ACHN (cell line): ENCODE results near the gene TBC1D2B.
A peak's percentile ranks its signal among the peaks of the same experiment; 100 is the strongest.
"Not testable (repeated sequence)": the region's sequence is repeated elsewhere in the genome, so short reads cannot be mapped to it uniquely, and the experiment has no call there.

Source experiments
- DNase-seq: peaks from one replicate; pipeline ENCODE4 v3.0.0-alpha.2; 2015
- in situ Hi-C: cut with HindIII; loops from 2 replicates; pipeline ENCODE4 v1.10.0; 2017; ENCODE audit warnings: low sequenced_read_pairs, low pct_ligation_motif_present, low pct_unique_long_range_greater_than_20kb

Gene TBC1D2B

DNA sequence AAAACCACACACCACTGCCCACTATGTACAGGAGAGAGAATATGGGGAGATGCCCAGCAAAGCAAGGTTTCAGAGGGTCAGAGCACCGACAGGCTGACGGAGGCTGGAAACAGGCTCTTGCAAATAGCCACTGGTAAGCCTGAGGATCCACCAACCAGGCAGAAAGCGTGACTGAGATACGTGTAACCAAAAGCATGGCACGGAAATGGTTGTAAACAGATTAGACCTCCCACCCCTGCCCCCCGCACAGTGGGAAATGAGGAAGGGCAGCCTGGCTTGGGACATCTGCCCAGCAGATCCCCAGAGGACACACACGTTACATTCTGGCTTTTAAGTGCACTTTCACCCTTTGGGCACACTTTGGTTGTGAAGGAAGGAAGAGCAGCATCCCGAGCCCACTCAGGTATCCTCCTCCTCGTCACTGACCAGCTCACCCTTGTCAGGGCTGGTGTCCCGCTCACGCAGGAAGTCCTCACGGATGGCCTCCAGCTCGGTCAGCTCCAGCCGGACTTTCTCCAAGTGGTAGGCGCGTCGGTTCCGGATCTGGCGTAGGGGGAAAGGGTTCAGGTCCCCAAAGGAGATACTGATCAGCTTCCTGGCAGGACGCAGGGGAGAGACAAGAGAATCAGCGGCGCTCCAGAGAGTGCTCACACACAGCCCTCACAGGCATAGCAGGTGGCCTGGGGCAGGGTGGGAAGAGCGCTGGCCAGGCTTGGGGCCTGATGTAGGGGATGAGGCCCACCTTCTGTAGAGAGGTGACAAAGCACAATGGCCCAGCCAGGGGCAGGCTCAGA lies 79.6 kb downstream of the TBC1D2B start:
- DNase-seq, in situ Hi-C loops: not testable (repeated sequence)

DNA sequence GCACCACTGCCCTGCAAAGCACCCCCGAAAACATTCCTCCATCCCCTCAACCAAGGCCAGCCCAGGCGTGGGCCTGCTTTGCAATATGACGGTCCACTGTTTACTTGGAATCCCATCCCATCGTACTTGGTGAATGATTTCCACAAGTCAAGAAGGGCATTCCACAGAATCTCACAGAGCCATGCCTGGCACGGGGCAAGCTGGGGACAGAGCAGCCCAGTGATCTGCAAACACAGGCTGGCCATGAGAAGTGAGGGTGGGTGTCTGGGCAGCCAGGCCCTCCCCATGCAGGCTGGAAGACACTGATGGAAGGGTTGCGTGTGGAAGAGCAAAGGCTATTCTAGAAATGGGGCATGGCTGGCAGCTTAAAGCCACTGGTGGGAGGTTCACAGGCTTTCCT lies 80.3 kb downstream of the TBC1D2B start:
- in situ Hi-C loops, DNase-seq: not testable (repeated sequence)

DNA sequence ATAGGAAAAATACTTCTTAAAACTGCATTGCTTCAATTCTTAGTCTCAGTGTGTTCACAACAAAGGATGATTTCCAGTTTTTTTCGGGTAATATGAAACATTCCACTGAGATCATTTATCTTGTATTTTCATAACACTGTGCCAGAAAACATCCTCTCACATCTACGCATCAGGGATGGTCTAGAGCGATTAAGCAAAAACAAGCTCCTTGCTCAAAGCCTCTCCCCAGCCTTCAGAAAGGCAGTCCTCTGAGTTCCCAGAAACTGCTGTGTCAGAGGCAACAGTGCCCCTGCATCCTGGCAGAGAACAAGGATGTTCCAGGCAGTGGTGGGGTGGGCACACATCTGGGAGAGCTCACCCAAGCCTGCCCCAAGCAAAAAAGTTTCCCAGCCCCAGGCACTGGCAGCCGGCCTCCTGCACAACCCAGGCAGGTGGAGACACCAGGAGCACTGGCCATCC lies 80.8 kb downstream of the TBC1D2B start:
- DNase-seq, in situ Hi-C loops: not testable (repeated sequence)

DNA sequence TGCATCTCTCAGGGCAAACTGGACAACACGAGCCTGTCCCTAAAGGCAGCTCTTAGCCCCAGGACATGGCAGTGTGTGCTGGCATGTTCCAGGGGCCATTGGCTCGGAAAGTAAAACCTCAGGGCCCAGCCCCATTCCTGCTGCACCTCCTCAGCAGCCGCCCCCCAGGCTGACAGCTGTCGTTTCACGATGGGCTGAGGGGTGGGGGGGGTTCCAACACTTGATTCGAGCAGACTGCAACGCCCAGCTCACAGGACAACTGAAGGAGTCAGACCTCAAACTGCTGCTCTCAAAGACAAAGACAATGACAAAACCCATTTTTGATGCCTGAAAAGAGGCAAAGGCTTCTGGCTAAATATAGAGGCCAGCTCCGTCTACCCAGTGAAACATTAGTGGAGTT lies 81.3 kb downstream of the TBC1D2B start:
- in situ Hi-C loops, DNase-seq: not testable (repeated sequence)

- DNase-seq, in situ Hi-C loops: not testable (repeated sequence)
These were observed 82.0 kb downstream of the TBC1D2B start for GRCh38 chr15:77995537-77995918.

DNA sequence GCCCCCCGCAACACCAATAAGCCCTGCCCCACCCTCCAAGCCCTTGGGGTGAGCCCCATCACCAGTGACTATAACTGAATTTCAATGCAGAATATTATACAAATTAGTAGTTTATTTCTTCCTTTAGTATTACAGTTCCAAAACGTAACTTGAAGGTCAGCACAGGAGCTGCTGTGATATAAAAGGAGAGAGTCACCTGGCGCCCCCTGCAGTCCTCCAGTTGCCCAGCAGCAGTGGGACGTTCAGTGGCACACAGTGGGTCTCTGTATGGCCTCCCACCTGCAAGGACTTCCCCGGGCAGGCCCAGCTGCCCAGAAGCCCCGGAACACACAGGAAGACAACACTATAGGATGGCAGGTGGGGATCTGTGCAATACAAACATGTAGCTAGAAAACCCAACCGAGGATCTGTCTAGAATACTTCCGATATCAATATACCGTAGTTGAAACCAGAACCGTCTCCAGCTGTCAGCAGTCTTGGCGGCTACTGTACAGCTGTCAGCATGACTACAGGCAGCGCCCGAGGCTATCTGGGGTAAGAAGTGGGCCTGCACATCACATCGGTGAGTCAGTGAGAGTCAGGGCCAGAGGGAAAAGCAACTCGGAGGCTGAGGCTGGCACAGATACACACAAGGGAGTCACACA lies 82.5 kb downstream of the TBC1D2B start:
- DNase-seq: peak; percentile 37
- in situ Hi-C loops: not testable (repeated sequence)

DNA sequence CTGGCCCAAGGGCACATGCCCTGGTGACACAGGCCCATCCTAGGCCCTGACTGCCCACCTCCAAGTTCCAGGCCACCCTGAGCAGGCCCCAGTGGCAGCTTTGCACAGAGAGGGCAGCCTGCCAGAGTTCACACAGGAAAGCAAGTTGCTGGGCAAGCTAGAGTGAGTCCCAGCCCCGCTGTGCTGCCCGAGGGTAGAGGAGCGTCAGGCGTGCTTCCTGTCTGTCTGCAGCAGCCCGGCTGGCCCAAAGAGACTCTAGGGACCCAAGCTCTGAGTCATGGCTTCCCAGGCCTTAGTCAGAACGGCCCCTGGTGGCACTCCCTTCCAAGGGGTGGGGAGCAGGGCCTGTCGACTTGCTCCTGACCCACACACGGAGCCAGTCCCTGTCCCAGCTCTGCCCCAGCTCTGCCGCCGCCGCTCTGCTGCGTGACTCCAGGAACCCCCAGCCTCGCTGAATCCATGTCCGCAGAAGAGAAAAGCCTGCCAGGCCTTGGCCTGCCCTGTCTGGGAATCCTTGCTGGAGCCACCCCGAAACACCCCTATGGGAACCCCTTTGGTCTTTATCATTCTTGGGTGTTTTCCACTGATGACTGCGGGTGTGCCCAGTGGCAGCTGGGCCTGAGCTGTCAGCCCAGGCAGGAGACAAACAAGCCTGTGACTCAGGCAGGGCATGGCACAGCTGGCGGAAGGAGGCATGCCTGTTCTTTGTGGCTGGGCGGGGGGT lies 83.4 kb downstream of the TBC1D2B start:
- peak; percentile 93 for DNase-seq
- in situ Hi-C loops: not testable (repeated sequence)

GRCh38 chr15:77993374-77993911 lies 84.1 kb downstream of the TBC1D2B start:
- in situ Hi-C loops: no loop called here
- DNase-seq: no peak

- no peak for DNase-seq
These were observed 84.9 kb downstream of the TBC1D2B start for GRCh38 chr15:77992356-77993222.

GRCh38 chr15:77991658-77992201 lies 85.8 kb downstream of the TBC1D2B start:
- in situ Hi-C loops, DNase-seq: not testable (repeated sequence)

More at GRCh38 chr15:77992356-77993222, 84.9 kb downstream of the TBC1D2B start:
- in situ Hi-C loops: no loop called here

- no peak for DNase-seq
- in situ Hi-C loops: no loop called here
These were observed 86.5 kb downstream of the TBC1D2B start for GRCh38 chr15:77991029-77991406.

- in situ Hi-C loops: no loop called here
- DNase-seq: no peak
These were observed 88.0 kb downstream of the TBC1D2B start for GRCh38 chr15:77989296-77990143.

GRCh38 chr15:77988347-77989295 lies 88.9 kb downstream of the TBC1D2B start:
- no peak for DNase-seq
- in situ Hi-C loops: no loop called here

DNA sequence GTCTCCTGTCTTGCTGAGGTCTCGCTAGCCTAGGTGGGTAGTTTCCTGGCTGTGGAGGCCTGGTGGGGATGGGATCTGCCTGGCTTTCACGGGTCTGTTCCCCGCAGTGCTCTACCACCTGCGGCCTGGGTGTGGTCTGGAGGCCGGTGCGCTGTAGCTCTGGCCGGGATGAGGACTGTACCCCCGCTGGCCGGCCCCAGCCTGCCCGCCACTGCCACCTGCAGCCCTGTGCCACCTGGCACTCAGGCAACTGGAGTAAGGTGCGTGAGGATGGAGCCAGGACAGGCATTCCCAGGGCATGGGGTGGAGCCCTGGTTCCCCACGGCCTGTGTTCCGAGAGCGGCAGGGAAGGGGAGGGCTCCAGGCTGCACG lies 89.8 kb downstream of the TBC1D2B start:
- DNase-seq, in situ Hi-C loops: not testable (repeated sequence)

DNA sequence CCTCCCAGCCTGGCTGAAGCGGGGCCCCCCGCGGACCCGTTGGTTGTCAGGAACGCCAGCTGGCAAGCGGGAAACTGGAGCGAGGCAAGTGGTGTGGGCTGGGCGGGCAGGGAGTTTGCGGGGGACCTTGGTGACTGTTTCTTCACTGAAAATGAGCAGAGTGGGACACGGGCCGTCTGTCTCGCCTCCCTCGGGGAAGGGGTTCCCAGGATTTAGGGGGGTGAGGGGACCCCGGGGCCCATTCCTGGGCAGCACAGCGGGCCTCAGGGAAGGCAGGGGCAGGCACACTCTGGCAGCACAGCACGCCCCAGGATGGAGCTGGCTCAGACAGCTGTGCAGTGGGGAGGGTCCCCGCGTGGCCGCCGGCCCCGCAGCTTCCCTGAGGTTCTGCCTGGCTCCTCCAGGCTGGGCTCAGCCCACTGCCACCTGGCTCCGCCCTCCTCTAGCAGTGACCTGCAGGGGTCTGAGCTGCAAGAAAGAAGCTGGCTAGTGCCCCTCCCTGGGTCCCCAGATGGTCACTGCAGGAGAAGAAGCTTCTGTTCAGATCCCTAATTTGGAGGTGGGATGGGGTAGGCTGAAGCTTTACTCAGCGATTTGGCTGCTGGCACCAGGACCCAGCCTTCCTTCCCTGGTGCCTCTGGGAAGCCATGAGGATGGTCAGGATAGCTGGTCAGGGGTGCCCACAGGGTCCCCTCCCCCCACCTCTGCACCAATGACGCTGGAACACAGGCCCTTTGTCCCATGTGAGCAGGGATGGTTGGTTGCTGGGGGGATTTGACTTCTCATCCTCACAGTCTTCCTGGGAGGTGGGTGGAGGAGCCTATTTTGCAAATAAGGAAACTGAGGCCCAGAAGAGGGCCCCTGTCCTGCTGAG lies 90.4 kb downstream of the TBC1D2B start:
- no peak for DNase-seq
- in situ Hi-C loops: no loop called here
